NCI-H2227 (cell line): ENCODE measurements around the gene THRAP3.
A peak's percentile ranks its signal among the peaks of the same experiment; 100 is the strongest.
"Not testable (repeated sequence)": the region's sequence is repeated elsewhere in the genome, so short reads cannot be mapped to it uniquely, and the experiment has no call there.

Experiments
- DNase-seq: peaks from one replicate; lab custom pipeline; 2025; ENCODE audit not compliant: unreplicated experiment; lab: John Stamatoyannopoulos, UW

THRAP3 gene

DNA sequence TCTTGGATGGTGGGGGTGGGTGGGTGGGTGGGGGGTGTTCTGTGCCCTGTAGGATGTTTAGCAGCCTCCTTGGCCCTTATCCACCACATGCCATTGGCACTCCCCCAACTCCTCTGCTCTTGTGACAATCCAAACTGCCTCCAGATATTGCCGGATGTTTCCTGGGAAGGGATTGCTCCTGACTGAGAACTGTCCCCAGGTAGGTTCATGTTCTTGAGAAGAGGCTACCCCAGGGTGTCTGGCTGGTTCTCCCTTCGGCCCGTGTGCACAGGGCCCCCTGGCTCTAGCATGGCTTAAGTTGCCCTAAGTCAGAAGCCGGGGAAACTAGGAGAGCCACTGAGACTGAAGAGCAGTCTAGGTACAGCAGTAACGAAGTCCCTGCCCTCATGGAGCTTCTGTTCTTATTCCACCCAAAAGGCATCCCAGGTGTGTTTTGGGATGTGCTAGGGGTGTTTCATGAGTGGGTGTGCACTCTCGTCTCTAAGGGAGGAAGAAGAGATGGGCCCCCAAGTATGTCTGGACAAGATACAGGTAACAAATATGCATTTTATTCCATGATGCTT, 19.8 kb upstream of the THRAP3 start:
- DNase-seq: no peak

DNA sequence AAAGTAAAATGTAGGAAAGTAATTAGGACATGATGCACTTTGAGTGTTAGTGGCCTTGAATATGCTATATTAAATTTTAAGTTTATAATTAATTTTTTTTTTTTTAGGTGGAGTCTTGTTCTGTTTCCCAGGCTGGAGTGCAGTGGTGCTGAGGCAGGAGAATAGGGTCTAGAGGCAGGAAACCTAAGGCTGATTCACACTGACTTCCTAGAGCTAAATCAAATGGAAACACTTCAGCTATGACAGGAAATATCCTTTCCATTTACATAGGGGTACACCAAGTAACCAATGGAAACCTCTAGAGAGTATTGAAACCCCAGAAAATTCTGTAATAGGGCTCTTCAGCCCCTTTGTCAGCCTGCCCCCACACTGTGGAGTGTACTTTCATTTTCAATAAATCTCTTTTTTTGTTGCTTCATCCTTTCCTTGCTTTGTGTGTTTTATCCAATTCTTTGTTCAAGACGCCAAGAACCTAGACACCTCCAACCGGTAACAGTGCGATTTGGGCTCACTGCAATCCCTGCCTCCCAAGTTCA, 17.9 kb upstream of the THRAP3 start:
- DNase-seq: no peak

DNA sequence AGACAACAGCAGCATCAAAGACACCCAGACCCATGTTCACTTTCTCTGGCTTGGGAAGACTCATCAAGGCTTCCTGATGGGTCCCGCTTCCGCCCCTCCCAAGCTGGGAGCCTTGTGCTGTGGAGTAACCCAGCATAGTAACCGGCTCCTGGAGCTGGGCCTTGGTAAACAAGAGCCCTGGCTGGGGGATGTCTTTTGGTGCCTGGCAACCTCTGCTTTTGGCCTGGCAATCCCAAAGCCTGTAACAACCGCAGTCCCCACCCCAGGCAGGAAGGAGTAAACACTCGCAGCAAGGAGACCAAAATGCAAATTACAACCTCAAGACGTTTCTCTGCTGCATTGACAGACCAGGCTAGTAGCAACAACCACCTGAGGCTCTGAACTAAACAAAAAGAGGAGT, 16.9 kb upstream of the THRAP3 start:
- no peak for DNase-seq

DNA sequence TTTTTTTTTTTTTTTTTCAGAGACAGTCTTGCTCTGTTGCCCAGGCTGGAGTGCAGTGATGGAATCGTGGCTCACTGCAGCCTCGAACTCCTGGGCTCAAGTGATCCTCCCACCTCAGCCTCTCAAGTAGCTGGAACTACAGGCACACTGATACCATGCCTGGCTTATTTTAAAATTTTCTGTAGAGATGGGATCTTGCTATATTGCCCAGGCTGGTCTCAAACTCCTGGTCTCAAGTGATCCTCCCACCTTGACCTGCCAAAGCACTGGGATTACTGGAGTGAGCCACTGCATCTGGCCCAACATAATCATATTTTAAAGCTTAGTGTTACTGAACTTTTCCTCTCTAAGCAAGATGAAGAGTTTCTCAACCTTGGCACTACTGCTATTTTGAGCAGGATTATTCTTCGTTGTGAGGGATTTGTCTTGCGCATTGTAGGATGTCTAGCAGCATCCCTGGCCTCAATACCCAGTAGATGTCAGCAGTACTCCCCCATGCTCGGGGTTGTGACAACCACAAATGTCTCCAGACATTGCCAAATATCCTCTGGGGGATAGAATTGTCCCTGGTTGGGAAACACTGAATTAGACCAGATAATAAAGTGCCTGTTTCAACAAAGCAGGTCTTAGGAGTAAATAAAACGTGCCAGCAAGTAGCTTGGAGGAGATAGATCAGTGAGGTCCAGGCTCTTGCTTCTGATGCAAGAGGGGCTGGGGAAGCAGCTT, 15.1 kb upstream of the THRAP3 start:
- no peak for DNase-seq

DNA sequence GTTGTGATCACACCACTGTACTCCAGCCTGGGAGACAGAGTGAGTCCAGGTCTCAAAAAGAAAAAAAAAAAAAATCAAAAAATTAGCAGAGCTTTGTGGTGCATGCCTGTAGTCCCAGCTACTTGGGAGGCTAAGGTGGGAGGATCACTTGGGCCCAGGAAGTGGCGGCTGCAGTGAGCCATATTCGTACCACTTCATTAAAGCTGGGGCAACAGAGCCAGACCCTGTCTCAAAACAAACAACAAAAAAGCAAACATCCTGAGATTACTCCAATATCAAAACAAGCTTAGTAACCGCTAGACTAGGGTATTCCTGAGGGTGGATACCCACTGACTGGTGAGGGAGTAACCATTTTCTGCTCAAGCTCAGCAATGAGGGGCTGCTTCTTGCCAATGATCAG, 12.9 kb upstream of the THRAP3 start:
- DNase-seq: no peak

DNA sequence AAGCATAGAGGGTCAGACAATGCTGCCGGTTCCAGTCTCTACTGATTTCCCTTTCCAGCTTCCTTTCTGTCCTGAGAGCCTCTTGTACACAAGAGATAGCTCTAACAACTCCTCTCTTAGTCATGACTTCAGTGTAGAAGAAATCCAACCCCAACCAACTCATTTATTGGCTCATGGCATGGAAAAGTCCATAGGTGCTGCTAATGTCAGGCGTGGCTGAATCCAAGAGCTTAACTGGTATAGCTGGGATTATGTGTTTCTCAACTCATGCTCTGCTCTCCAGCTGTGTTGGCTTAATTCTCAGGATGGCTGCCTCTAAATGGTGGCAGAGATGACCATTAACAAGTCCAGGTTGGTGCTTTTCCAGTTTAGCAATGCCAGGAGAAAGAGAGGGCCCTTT, 12.4 kb upstream of the THRAP3 start:
- no peak for DNase-seq

DNA sequence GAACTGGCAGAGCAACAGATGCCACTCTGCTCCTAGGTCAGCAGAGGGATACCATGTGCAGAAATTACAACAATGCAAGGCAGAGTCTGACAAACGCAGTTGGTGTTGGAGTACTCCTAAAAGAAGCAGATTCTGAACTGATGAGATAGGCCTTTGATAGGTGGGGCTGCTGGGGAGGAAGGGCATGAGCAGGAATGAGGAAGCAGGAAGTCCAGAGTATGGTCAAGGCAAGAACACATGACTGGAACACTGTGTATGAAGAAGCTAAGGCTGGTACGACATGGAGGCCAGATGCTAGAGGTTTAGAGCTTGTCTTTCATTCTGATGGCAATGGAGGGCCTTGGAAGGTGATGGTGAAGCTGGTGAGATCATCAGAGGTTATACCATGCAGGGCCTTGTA, 11.5 kb upstream of the THRAP3 start:
- no peak for DNase-seq

DNA sequence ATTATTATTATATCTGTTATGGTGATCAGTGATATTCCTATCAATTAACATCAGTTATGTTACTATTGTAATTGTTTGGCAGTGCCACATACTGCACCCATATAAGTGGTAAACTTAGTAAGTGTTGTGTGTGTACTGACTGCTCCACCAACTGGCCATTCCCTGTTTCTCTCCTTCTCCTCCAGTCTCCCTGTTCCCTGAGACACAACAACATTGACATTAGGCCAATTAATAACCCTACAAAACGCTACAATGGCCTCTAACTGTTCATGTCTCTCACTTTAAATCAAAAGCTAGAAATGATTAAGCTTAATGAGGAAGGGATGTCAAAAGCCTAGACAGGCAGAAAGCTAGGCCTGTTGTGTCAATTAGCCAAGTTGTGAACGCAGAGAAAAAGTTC, 6.6 kb upstream of the THRAP3 start:
- DNase-seq: no peak

DNA sequence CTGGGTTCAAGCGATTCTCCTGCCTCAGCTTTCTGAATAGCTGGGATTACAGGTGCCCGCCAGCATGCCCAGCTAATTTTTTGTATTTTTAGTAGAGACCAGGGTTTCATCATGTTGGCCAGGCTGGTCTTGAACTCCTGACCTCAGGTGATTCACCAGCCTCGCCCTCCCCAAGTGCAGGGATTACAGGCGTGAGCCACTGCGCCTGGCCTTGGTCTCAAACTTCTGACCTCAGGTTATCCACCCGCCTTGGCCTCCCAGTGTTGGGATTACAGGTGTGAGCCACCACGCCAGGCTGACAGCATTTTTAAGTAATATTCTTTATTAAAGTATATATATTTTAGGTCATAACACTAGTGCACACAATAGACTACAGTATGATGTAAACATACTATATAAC, 2.3 kb upstream of the THRAP3 start:
- DNase-seq: not testable (repeated sequence)

DNA sequence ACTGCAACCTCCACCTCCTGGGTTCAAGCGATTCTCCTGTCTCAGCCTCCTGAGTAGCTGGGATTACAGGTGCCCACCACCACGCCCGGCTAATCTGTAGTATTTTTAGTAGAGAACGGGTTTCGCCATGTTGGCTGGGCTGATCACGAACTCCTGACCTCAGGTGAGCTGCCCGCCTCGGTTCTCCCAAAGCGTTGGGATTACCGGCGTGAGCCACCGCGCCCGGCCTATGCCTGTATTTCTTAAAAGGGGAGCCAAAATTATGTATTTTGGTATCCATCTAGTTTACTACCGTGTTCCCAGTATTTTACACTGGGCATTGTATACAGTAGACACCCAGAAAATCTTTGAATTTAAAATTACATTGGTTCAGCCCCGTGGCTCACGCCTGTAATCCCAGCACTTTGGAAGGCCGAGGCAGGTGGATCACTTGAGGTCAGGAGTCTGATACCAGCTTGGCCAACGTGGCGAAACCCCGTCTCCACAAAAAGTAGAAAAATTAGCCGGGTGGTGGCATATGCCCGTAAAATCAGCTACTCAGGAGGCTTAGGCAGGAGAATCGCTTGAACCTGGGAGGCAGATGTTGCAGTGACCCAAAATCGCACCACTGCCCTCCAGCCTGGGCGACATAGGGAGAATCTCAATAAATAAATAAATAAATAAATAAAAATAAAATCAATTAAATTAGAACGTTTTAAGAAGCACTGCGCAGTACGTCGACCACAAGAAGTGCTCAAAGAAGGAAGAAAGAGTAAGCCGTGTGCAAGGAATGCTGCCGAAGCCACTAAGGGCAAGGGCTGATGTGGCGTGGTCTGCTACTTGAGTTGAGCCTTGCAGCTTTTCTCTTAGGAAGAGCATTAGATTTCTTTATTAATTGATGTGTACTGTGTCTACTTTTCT, 1.5 kb upstream of the THRAP3 start:
- DNase-seq: peak; percentile 52

DNA sequence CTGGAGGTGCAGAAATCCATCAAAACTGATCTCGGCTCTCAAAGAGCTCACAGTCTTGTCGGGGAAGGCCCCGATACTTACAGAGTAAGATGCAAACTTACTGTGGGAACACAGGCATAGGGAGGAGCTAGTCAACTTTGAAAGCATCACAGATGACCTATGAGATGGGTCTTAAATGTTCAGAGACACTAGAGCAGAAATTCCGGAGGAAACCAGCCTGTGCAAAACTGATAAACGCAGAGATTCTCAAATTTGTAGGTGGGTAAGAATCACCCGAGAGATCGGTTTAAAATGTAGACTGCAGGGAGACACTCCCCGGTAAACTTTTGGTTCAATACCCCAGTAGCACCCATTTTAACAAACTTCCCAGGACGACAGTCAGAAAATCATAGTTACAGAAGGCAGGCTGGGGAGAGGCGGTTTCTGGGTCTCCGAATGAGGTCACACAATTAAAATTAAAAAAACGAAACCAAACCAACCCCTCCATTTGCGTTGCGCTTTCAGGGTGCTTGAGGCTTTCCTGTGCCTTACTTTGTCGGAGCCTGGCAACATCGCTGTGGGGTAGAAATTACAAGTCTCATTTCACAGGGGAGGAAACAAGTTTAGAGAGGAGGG, 755 bp upstream of the THRAP3 start:
- peak; percentile 61 for DNase-seq

DNA sequence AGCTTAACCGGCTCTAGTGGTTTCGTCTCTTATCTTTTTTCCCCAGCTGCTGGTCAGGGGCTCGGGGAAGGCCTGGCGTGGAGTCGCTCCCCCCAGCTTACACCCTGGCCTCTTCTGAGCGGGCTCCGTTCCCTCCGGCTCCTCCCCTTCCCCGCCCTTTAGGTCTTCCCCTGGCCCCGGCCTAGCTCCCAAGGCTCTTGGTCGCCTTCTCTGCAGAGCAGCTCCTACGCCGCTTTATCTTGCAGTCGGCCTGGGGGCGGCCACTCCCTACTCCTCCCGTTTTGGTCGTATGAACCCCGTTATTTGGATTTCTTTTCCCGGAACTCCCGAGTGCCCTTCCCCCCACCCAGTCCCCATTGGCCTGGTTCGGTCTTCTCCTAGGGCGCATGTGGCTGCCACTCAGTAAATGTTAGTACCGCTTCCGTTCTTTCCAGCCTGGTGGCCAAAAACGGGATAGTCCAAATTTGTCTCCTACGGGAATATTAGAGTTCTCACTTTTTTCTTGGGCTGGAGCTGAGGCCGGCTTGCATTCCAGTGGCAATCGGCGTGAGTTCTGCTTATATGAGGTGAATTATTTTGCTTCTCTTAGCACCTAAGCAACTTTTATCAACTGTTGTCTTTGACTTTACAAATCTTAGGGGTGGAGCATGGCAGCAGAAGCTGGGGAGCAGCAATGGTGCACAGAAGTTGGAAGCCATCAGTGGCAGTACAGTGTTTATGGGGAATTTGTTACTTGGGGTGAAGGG, 467 bp downstream of the THRAP3 start:
- peak; percentile 89 for DNase-seq

DNA sequence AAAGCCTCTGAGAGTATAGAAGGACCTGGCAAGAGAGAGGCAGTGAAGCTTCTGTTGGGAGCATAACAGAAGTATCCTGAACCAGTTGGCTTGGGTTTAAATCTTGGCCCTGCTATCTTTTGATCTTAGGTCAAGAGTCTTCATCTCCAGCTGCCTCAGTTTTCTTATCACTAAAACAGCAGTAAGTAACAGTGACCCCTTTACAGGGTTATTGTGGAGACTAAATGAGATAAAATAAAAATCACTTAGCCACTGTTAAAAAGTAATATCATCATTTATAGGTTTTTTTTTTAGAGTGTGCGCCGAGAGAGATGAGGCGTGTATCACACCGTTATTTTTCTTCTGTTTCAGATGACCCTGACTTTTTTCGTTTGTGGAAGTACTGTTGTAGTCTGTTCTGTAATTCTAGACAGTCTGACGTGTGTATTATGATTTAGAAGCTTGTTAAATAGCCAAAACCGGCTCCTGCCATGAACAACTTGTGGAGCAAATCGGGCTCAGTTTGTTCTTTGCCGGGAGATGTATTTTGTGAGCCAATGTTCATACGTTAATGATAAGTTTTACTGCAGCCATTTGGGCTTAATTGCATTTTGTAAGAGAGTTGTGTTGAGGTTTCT, 1.1 kb downstream of the THRAP3 start:
- no peak for DNase-seq

DNA sequence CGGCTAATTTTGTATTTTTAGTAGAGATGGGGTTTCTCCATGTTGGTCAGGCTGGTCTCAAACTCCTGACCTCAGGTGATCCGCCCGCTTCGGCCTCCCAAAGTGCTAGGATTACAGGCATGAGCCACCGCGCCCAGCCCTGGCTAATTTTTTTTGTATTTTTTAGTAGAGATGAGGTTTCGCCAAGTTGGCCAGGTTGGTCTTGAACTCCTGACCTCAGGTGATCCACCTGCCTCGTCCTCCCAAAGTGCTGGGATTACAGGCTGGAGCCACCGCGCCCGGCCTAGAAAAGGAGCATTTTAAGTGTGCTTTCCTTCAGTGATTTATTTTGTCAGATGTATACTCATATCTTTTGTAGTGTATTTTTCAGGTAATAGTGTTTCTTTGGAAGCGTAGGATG, 6.0 kb downstream of the THRAP3 start:
- DNase-seq: not testable (repeated sequence)

DNA sequence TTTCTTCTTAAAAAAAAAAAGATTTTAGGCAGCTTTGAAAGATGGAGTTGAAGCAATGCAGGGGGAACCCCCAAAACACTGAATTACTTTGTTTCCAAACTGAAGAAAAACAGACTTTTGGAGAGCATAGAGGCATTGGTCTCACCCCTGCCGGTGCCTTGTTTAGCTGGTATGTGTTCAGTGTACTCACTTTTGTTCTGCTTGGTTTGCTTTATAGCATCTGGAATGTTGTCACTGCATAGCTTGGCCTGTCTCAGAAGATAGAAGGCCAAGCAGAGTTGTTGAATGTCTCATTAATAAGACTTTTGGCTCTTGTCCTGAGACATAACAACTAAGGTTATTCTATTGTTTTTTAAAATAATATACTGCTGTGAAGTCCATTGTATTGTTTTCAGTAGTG, 6.9 kb downstream of the THRAP3 start:
- DNase-seq: no peak

DNA sequence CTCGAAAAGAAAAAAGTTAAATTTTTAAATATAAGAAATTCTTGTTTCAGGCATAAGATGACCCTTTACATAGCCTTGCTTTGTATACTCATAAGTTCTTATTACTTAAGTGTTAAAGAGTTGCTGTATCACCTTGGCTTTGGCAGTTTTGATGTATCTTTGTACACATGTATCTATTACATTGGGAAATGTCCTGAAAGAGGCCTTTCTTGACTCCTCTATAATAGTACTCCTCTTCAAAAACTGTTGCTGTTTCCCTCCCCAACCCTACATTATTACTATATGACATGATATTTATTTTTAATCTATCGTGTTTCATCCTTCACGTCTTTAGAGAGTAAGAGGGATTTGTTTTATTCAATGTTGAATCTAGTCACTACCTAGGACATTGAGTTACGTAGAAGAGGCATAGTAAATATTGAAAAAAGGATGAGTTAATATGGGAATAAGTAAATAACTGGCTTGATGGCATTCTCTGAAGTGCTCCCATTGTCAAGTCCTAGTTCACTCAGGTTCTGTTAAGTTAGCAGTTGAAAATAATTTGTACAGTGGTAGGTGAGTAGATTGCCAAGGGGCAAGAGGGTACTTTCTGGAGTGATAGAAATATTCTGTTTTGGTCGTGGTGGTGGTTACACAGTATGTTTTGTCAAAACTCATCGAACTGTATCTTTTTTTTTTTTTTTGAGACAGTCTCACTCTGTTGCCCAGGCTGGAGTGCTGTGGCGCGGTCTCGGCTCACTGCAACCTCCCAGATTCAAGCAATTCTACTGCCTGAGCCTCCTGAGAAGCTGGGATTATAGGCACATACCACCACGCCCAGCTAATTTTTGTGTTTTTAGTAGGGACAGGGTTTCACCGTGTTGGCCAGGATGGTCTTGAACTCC, 8.2 kb downstream of the THRAP3 start:
- DNase-seq: no peak

DNA sequence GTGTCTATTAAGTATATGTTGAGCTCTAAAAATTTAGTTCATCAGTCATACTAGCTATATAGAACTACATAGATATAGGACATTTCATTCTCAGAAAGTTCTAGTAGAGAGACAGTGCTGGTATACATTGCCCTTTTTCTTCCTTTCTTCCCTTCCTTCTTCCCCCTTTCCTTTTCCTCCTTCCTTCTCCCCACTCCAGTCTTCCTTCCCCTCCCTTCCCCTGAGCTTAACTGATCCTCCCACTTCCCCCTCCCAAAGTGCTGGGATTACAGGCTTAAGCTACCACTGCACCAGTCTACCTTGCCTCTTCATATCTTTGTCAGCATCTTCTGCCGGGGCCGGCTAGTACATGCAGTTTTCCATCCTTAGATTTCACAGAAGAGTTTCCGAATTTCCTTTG, 12.1 kb downstream of the THRAP3 start:
- no peak for DNase-seq

DNA sequence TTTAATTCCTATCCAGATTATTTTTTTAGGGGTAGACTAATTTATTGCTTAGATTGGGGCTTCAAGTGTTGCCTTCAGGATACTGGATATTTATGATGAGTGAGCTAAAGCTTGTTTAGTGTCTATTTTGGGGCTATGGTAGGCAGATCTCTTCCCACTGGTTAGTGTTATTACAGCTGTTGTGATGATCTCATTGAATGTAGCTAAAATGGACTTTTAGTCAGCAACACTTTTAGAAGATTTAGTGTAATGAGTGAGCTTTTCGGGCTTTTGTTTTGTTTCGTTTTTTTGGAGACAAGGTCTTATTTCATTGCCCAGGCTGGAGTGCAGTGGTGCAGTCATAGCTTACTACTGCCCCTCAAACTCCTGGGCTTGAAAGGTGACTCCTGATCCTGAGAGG, 14.2 kb downstream of the THRAP3 start:
- no peak for DNase-seq

DNA sequence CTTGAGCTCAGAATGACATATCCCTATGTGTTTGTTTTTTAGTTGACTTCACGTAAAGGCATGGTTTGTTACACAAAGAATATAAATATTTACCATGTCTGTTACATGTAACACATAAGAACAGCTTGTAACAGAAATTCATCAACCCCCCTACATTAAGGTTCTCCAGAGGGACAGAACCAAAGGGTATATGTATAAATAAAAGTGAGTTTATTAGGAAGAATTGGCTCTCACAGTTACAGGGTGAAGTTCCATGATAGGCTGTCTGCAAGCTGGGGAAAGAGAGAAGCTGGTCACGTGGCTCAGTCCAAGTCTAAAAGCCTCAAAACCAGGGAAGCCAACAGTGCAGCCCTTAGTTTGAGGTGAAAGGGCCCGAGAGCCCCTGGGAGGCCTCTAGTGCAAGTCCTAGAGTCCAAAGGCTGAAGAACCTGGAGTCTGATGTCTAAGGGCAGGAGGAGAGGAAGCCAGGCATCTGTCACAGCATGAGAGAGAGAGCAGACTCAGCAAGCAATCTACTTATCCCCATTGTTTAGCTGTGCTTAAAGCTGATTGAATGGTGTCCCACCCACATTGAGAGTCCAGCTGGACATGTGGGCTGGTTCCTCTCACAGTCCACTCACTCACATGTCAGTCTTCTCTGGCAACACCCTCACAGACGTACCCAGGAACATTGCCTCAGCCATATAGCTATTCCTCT, 15.8 kb downstream of the THRAP3 start:
- peak; percentile 84 for DNase-seq
